Measurements from ENCODE around the gene ITSN1.

The ITSN1 gene

DNA sequence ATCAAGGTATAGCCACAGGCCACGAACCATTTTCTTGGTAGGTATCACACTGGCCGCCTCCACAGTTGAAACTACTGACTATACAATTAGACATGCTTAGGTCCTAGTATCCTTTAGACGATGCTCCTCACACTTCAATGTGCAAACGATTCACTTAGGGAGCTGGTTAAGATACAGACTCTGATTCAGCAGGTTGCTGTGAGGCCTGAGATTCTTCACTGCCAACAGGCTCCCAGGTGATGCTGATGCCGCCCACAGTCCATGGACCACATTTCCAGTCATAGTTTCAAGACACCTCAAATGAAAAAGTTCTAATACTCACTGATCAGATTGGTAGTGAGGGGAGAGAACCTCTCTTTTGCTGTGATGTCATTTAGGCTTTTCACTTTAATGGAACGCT is 266.5 kb downstream of the ITSN1 start (continued):
- TF ChIP-seq, protein P1, sequence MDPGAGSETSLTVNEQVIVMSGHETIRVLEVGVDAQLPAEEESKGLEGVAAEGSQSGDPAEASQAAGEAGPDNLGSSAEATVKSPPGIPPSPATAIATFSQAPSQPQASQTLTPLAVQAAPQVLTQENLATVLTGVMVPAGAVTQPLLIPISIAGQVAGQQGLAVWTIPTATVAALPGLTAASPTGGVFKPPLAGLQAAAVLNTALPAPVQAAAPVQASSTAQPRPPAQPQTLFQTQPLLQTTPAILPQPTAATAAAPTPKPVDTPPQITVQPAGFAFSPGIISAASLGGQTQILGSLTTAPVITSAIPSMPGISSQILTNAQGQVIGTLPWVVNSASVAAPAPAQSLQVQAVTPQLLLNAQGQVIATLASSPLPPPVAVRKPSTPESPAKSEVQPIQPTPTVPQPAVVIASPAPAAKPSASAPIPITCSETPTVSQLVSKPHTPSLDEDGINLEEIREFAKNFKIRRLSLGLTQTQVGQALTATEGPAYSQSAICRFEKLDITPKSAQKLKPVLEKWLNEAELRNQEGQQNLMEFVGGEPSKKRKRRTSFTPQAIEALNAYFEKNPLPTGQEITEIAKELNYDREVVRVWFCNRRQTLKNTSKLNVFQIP (CRISPR knock-in tag; IDR thresholded peaks at IDR 0.05; ENCODE audit: borderline replicate concordance, low read depth) = no peak

GRCh38 chr21:33909756-33910155 is 267.5 kb downstream of the ITSN1 start:
- ATAC-seq = no peak
- TF ChIP-seq ZFP30 (CRISPR knock-in tag; IDR thresholded peaks at IDR 0.05) (no peak), ESRRG (CRISPR knock-in tag; IDR thresholded peaks at IDR 0.05) (no peak), ZNF70 (CRISPR knock-in tag; IDR thresholded peaks at IDR 0.05) (no peak), TSHZ2 (CRISPR knock-in tag; IDR thresholded peaks at IDR 0.05) (no peak), GLIS3 (CRISPR knock-in tag; IDR thresholded peaks at IDR 0.05) (no peak), ZFP3 (CRISPR knock-in tag; IDR thresholded peaks at IDR 0.05) (no peak), ARNTL (CRISPR knock-in tag; IDR thresholded peaks at IDR 0.05; ENCODE audit: borderline replicate concordance, low read depth) (no peak), BACH2 (CRISPR knock-in tag; IDR thresholded peaks at IDR 0.05; ENCODE audit: borderline replicate concordance) (no peak), ZNF8 (CRISPR knock-in tag; IDR thresholded peaks at IDR 0.05) (no peak), SNAI2 (CRISPR knock-in tag; IDR thresholded peaks at IDR 0.05) (no peak), ZNF565 (CRISPR knock-in tag; conservative IDR thresholded peaks at IDR 0.05; ENCODE audit: low read depth) (no peak), RARB (CRISPR knock-in tag; IDR thresholded peaks at IDR 0.05) (no peak), CSDC2 (CRISPR knock-in tag; IDR thresholded peaks at IDR 0.05) (no peak), TOX (CRISPR knock-in tag; IDR thresholded peaks at IDR 0.05; ENCODE audit: borderline replicate concordance) (no peak), ISL1 (CRISPR knock-in tag; IDR thresholded peaks at IDR 0.05) (no peak), PPARA (CRISPR knock-in tag; IDR thresholded peaks at IDR 0.05; ENCODE audit: borderline replicate concordance) (no peak)
- TF ChIP-seq, protein P2, sequence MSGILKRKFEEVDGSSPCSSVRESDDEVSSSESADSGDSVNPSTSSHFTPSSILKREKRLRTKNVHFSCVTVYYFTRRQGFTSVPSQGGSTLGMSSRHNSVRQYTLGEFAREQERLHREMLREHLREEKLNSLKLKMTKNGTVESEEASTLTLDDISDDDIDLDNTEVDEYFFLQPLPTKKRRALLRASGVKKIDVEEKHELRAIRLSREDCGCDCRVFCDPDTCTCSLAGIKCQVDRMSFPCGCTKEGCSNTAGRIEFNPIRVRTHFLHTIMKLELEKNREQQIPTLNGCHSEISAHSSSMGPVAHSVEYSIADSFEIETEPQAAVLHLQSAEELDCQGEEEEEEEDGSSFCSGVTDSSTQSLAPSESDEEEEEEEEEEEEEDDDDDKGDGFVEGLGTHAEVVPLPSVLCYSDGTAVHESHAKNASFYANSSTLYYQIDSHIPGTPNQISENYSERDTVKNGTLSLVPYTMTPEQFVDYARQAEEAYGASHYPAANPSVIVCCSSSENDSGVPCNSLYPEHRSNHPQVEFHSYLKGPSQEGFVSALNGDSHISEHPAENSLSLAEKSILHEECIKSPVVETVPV (CRISPR knock-in tag; IDR thresholded peaks at IDR 0.05) = no peak
- TF ChIP-seq, protein P3, sequence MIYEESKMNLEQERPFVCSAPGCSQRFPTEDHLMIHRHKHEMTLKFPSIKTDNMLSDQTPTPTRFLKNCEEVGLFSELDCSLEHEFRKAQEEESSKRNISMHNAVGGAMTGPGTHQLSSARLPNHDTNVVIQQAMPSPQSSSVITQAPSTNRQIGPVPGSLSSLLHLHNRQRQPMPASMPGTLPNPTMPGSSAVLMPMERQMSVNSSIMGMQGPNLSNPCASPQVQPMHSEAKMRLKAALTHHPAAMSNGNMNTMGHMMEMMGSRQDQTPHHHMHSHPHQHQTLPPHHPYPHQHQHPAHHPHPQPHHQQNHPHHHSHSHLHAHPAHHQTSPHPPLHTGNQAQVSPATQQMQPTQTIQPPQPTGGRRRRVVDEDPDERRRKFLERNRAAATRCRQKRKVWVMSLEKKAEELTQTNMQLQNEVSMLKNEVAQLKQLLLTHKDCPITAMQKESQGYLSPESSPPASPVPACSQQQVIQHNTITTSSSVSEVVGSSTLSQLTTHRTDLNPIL (CRISPR knock-in tag; IDR thresholded peaks at IDR 0.05; ENCODE audit: low read depth) = no peak
- TF ChIP-seq, protein P4, sequence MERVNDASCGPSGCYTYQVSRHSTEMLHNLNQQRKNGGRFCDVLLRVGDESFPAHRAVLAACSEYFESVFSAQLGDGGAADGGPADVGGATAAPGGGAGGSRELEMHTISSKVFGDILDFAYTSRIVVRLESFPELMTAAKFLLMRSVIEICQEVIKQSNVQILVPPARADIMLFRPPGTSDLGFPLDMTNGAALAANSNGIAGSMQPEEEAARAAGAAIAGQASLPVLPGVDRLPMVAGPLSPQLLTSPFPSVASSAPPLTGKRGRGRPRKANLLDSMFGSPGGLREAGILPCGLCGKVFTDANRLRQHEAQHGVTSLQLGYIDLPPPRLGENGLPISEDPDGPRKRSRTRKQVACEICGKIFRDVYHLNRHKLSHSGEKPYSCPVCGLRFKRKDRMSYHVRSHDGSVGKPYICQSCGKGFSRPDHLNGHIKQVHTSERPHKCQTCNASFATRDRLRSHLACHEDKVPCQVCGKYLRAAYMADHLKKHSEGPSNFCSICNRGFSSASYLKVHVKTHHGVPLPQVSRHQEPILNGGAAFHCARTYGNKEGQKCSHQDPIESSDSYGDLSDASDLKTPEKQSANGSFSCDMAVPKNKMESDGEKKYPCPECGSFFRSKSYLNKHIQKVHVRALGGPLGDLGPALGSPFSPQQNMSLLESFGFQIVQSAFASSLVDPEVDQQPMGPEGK (CRISPR knock-in tag; IDR thresholded peaks at IDR 0.05; ENCODE audit: borderline replicate concordance) = no peak
- TF ChIP-seq, protein P1 (CRISPR knock-in tag; IDR thresholded peaks at IDR 0.05; ENCODE audit: borderline replicate concordance, low read depth) = no peak

DNA sequence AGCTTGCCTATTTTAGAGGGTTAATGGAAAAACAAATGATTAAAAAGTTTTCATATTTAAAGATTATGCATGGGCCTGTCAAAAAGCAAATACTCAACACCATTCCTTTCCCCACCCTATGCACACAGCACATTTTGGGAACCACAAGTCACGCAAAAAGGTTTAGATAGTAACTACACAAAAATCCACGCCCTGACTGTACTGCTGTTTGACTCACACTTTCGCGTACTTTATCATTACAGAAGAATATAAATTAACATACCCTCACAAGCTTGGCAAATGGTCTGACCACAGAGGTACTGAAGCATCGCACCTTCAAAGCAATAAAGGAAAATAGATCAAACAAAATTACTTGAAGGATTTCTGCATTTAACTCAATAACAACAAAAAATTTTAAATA is 271.9 kb downstream of the ITSN1 start:
- no peak for ATAC-seq
- TF ChIP-seq ZNF565 (CRISPR knock-in tag; conservative IDR thresholded peaks at IDR 0.05; ENCODE audit: low read depth) (no peak), GLIS3 (CRISPR knock-in tag; IDR thresholded peaks at IDR 0.05) (no peak), ZC3H10 (CRISPR knock-in tag; IDR thresholded peaks at IDR 0.05) (no peak), ZFP3 (CRISPR knock-in tag; IDR thresholded peaks at IDR 0.05) (no peak), RARB (CRISPR knock-in tag; IDR thresholded peaks at IDR 0.05) (no peak), TCF4 (CRISPR knock-in tag; IDR thresholded peaks at IDR 0.05; ENCODE audit: borderline replicate concordance) (no peak), ARNTL (CRISPR knock-in tag; IDR thresholded peaks at IDR 0.05; ENCODE audit: borderline replicate concordance, low read depth) (no peak), ZNF8 (CRISPR knock-in tag; IDR thresholded peaks at IDR 0.05) (no peak), ZFP30 (CRISPR knock-in tag; IDR thresholded peaks at IDR 0.05) (no peak), ISL1 (CRISPR knock-in tag; IDR thresholded peaks at IDR 0.05) (no peak), TOX (CRISPR knock-in tag; IDR thresholded peaks at IDR 0.05; ENCODE audit: borderline replicate concordance) (no peak), CSDC2 (CRISPR knock-in tag; IDR thresholded peaks at IDR 0.05) (no peak)
- TF ChIP-seq, protein P2 (CRISPR knock-in tag; IDR thresholded peaks at IDR 0.05) = no peak
- TF ChIP-seq, protein P1 (CRISPR knock-in tag; IDR thresholded peaks at IDR 0.05; ENCODE audit: borderline replicate concordance, low read depth) = no peak
